ENCODE data around the gene SLC15A2.

GRCh38 chr3:121992601-121993560, 98.7 kb downstream of the SLC15A2 start:
- TF ChIP-seq ZBED1 (IDR thresholded peaks at IDR 0.05), result no peak
- no peak for TF ChIP-seq ATF2 (CRISPR knock-in tag; IDR thresholded peaks at IDR 0.05)
- TF ChIP-seq ZNF280A (IDR thresholded peaks at IDR 0.05; ENCODE audit: low read depth, partially characterized antibody), result no peak

Data from K562 (cell line).